SK-N-SH (cell line): ENCODE measurements around the gene PLA2G5. TPM values are rescaled to one million over a fixed set of nuclear protein-coding genes. Genes with fewer than 3 reads are reported as not detected.

Experiments used
- CTCF ChIA-PET: fragments of 300-600, 350-600 bp; formaldehyde crosslinking; extraction: SDS; loops from one replicate; lab custom pipeline; 2021; lab: Yijun Ruan, JAX
- POLR2A ChIA-PET: fragments of 350-600 bp; sonication (Branson Sonifier 250); formaldehyde crosslinking; extraction: SDS; loops from one replicate; lab custom pipeline; 2020; ENCODE audit warnings: antibody characterized with exemption, inconsistent platforms; lab: Yijun Ruan, JAX
- DNase-seq: peaks from one replicate; pipeline ENCODE4 v3.0.0; 2012
- H2AFZ ChIP-seq: fragments of 200-600 bp; sonication (generic); 2 replicates; pipeline ENCODE4 v1.8.1; 2016; ENCODE audit warnings: antibody characterized with exemption, mild to moderate bottlenecking, low read depth
- H3F3A ChIP-seq: fragments of 200-600 bp; sonication (generic); replicated peaks from 2 replicates; pipeline ENCODE3; 2016; ENCODE audit warnings: antibody characterized with exemption, mild to moderate bottlenecking; ENCODE audit not compliant: insufficient read depth
- H3K27ac ChIP-seq, 2 experiments: fragments of 200-500 bp in 1 of 2; fragments of 200-600 bp in 1 of 2; sonication (Bioruptor generic) in 1 of 2; sonication (generic), shearing (Covaris generic) in 1 of 2; 2 replicates each; pipeline versions ENCODE4 v1.5.1 to v1.6.1; 2014 to 2016; ENCODE audit warnings: low read depth in 2 of 2, inconsistent platforms in 1 of 2, low read length in 1 of 2, mild to moderate bottlenecking in 1 of 2, mixed read lengths in 1 of 2
- H3K27me3 ChIP-seq: fragments of 200-600 bp; sonication (generic), shearing (Covaris generic); 2 replicates; pipeline ENCODE4 v1.6.1; 2016; ENCODE audit warnings: mixed run types; ENCODE audit not compliant: insufficient read depth
- H3K36me3 ChIP-seq, 2 experiments: fragments of 200-500 bp in 1 of 2; fragments of 200-600 bp in 1 of 2; sonication (Bioruptor generic) in 1 of 2; sonication (generic) in 1 of 2; replicated peaks in 1 of 2; 2 replicates each; pipeline versions ENCODE3 to v1.5.1; 2014 to 2016; ENCODE audit warnings: low read length in 1 of 2, mild to moderate bottlenecking in 1 of 2; ENCODE audit not compliant: insufficient read depth in 2 of 2, control insufficient read depth in 1 of 2
- H3K4me1 ChIP-seq, 2 experiments: fragments of 200-500 bp in 1 of 2; fragments of 200-600 bp in 1 of 2; sonication (Bioruptor generic) in 1 of 2; sonication (generic), shearing (Covaris generic) in 1 of 2; 2 replicates each; pipeline versions ENCODE4 v1.5.1 to v1.6.1; 2014 to 2016; ENCODE audit warnings: low read depth in 1 of 2, low read length in 1 of 2, mixed run types in 1 of 2; ENCODE audit not compliant: insufficient read depth in 2 of 2, control insufficient read depth in 1 of 2
- H3K4me2 ChIP-seq: fragments of 200-600 bp; sonication (generic), shearing (Covaris generic); 2 replicates; pipeline ENCODE4 v1.6.1; 2017; ENCODE audit warnings: mixed run types
- H3K4me3 ChIP-seq, 2 experiments: fragments of 200-500 bp in 1 of 2; fragments of 200-600 bp in 1 of 2; sonication (Bioruptor generic) in 1 of 2; sonication (generic), shearing (Covaris generic) in 1 of 2; 2 replicates each; pipeline versions ENCODE4 v1.5.1 to v1.8.1; 2014 to 2016; ENCODE audit warnings: low read depth in 2 of 2, inconsistent platforms in 1 of 2, low read length in 1 of 2, mild to moderate bottlenecking in 1 of 2, mixed read lengths in 1 of 2, moderate library complexity in 1 of 2
- H3K79me2 ChIP-seq: fragments of 200-600 bp; sonication (generic); 2 replicates; pipeline ENCODE4 v1.8.1; 2017; ENCODE audit warnings: mild to moderate bottlenecking; ENCODE audit not compliant: insufficient read depth
- H3K9ac ChIP-seq: fragments of 200-600 bp; sonication (generic); 2 replicates; pipeline ENCODE4 v1.6.1; 2017; ENCODE audit warnings: mixed run types
- H3K9me2 ChIP-seq: fragments of 200-600 bp; sonication (generic); 2 replicates; pipeline ENCODE4 v1.6.1; 2017; ENCODE audit warnings: mixed run types
- H3K9me3 ChIP-seq: fragments of 200-600 bp; sonication (generic); 2 replicates; pipeline ENCODE4 v1.6.1; 2017; ENCODE audit warnings: mixed run types, mild to moderate bottlenecking, moderate library complexity
- H4K20me1 ChIP-seq: fragments of 200-600 bp; sonication (generic); 2 replicates; pipeline ENCODE4 v1.6.1; 2017; ENCODE audit warnings: mild to moderate bottlenecking, mixed run types; ENCODE audit not compliant: insufficient read depth
- CHD2 ChIP-seq: fragments of 150-350 bp; IDR thresholded peaks from 2 replicates; pipeline ENCODE4 v1.6.1; 2018; ENCODE audit warnings: low read length; ENCODE audit not compliant: partially characterized antibody
- ELF1 ChIP-seq: IDR thresholded peaks from 2 replicates; pipeline ENCODE4 v1.4.0; 2012
- EP300 ChIP-seq, 2 experiments: IDR thresholded peaks; 2 replicates each; pipeline versions ENCODE4 v1.4.0 to v1.6.1; 2012; ENCODE audit warnings: borderline replicate concordance in 1 of 2, low read depth in 1 of 2, low read length in 1 of 2
- EZH2phosphoT487 ChIP-seq: fragments of 200-600 bp; sonication (generic); IDR thresholded peaks from 2 replicates; pipeline ENCODE4 v1.6.1; 2017; ENCODE audit warnings: low read depth, mixed run types, mild to moderate bottlenecking, antibody characterized with exemption, moderate library complexity, borderline replicate concordance
- FOSL2 ChIP-seq: IDR thresholded peaks from 2 replicates; pipeline ENCODE4 v1.4.0; 2012; ENCODE audit warnings: low read depth, mild to moderate bottlenecking, moderate library complexity, borderline replicate concordance
- FOXJ3 ChIP-seq: sonication (generic); formaldehyde crosslinking; IDR thresholded peaks from 2 replicates; pipeline ENCODE4 v1.5.1; 2020; ENCODE audit warnings: mild to moderate bottlenecking, missing genetic modification reagents
- FOXM1 ChIP-seq: IDR thresholded peaks from 2 replicates; pipeline ENCODE4 v1.4.0; 2012; ENCODE audit warnings: low read depth, mild to moderate bottlenecking
- GATA2 ChIP-seq: sonication (generic); formaldehyde crosslinking; IDR thresholded peaks from 2 replicates; pipeline ENCODE4 v1.5.0; 2020; ENCODE audit warnings: mild to moderate bottlenecking, missing genetic modification reagents
- MEF2A ChIP-seq: IDR thresholded peaks from 2 replicates; pipeline ENCODE4 v1.4.0; 2012; ENCODE audit warnings: low read depth, borderline replicate concordance
- MXI1 ChIP-seq: IDR thresholded peaks from 2 replicates; pipeline ENCODE4 v1.6.1; 2012; ENCODE audit warnings: mild to moderate bottlenecking, low read depth, low read length, improper control_type of control experiment
- POLR2AphosphoS5 ChIP-seq: IDR thresholded peaks from 2 replicates; pipeline ENCODE4 v1.6.1; 2012; ENCODE audit warnings: low read depth, low read length
- RCOR1 ChIP-seq: fragments of 150-350 bp; IDR thresholded peaks from 2 replicates; pipeline ENCODE4 v1.6.1; 2017; ENCODE audit warnings: antibody characterized with exemption, low read length
- SMC3 ChIP-seq: IDR thresholded peaks from 2 replicates; pipeline ENCODE4 v1.6.1; 2012; ENCODE audit warnings: low read depth, low read length, improper control_type of control experiment
- TCF12 ChIP-seq: IDR thresholded peaks from 2 replicates; pipeline ENCODE4 v1.4.0; 2012
- TEAD4 ChIP-seq: IDR thresholded peaks from 2 replicates; pipeline ENCODE4 v1.4.0; 2012; ENCODE audit warnings: mild to moderate bottlenecking, borderline replicate concordance; ENCODE audit not compliant: insufficient read depth
- YY1 ChIP-seq: IDR thresholded peaks from 2 replicates; pipeline ENCODE4 v1.4.0; 2012; ENCODE audit warnings: low read depth, mild to moderate bottlenecking
- WGBS: methylation state at CpG from one replicate; pipeline ENCODE4 v1.1.6; 2017; ENCODE audit warnings: low lambda C conversion rate; 5-methylcytosine and 5-hydroxymethylcytosine counted together
- polyA plus RNA-seq, 3 experiments: library from polyadenylated mRNA; depleted of rRNA; stranded (reverse); fragments of >200 nt; gene quantifications; 2 replicates each; pipeline ENCODE4 v1.2.3, GENCODE V29; 2012
- TF ChIP-seq, protein P1 (sequence below): fragments of 200-600 bp; sonication (generic); IDR thresholded peaks from 2 replicates; pipeline ENCODE4 v1.6.1; 2017; ENCODE audit warnings: antibody characterized with exemption, mild to moderate bottlenecking, moderate library complexity
- TF ChIP-seq, protein P2 (sequence below): fragments of 150-350 bp; IDR thresholded peaks from 2 replicates; pipeline ENCODE4 v1.6.1; 2016; ENCODE audit warnings: mild to moderate bottlenecking, low read depth, low read length

Gene PLA2G5
- polyA plus RNA-seq, 1 of the 3 experiments (the other 2 are of a cell fraction): not detected

DNA sequence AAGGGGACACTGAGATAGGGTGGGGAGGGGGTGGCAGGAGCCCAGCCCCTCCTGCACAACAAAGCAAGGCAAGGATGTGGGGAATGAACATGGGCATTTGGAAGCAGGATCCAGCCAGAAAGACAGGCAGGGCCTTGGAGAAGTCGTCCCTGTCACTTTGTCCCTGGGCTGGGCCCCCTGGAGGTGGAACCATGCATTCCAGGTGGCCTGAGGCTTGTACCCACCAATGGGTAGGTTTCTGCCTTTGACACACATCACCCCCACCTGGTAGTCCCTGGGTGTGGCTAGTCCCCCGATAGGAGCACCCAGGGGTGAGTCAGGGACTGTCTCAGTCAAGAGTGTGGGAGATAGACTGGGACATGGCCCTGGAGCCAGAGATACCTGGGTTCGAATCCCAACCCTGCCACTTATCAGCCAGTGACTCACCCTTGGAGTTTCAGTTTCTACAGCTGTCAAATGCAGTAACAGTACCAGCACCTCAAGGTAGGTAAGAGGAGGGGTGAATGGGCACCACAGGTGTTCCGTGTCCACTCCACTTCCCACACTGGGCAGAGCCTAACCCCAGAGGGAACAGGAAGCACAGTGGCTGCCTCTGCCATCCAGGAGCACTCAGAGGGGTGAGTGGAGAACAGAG is 39.3 kb downstream of the PLA2G5 start:
- Histone ChIP-seq H3F3A (no peaks in the 10 kb centered on the region), H3K36me3 (no peaks in the 10 kb centered on the region), H3K79me2 (no peaks in the 10 kb centered on the region)
- CTCF ChIA-PET: interaction anchor here (1.3 kb wide), 1 partner anchor 187 kb away, joined by 3 read pairs; no protein-coding TSS in a partner anchor
- TF ChIP-seq FOSL2 (no peak), ELF1 (no peak), FOXJ3 (CRISPR knock-in tag) (no peak), EP300 (IDR thresholded peaks at IDR 0.05; ENCODE audit: borderline replicate concordance in 1 of 2, low read depth in 1 of 2, low read length in 1 of 2) (no peak), POLR2AphosphoS5 (no peak), GATA2 (CRISPR knock-in tag) (no peak), RCOR1 (no peak), YY1 (no peak), SMC3 (no peak), MXI1 (no peak), CHD2 (no peak), TCF12 (no peak), MEF2A (no peak), EZH2phosphoT487 (no peak), TEAD4 (no peak), FOXM1 (no peak)
- TF ChIP-seq, protein P1, sequence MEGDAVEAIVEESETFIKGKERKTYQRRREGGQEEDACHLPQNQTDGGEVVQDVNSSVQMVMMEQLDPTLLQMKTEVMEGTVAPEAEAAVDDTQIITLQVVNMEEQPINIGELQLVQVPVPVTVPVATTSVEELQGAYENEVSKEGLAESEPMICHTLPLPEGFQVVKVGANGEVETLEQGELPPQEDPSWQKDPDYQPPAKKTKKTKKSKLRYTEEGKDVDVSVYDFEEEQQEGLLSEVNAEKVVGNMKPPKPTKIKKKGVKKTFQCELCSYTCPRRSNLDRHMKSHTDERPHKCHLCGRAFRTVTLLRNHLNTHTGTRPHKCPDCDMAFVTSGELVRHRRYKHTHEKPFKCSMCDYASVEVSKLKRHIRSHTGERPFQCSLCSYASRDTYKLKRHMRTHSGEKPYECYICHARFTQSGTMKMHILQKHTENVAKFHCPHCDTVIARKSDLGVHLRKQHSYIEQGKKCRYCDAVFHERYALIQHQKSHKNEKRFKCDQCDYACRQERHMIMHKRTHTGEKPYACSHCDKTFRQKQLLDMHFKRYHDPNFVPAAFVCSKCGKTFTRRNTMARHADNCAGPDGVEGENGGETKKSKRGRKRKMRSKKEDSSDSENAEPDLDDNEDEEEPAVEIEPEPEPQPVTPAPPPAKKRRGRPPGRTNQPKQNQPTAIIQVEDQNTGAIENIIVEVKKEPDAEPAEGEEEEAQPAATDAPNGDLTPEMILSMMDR: no peak
- TF ChIP-seq, protein P2, sequence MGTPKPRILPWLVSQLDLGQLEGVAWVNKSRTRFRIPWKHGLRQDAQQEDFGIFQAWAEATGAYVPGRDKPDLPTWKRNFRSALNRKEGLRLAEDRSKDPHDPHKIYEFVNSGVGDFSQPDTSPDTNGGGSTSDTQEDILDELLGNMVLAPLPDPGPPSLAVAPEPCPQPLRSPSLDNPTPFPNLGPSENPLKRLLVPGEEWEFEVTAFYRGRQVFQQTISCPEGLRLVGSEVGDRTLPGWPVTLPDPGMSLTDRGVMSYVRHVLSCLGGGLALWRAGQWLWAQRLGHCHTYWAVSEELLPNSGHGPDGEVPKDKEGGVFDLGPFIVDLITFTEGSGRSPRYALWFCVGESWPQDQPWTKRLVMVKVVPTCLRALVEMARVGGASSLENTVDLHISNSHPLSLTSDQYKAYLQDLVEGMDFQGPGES: no peak
- TF ChIP-seq, all 33 proteins: peak for 0
- Histone ChIP-seq H3K9ac (no peak overlapping the region), H3K27me3 (no peaks in the 10 kb centered on the region), H3K9me2 (no peaks in the 10 kb centered on the region), H3K4me3 (no peak overlapping the region), H2AFZ (no peak overlapping the region), H3K4me1 (no peaks in the 10 kb centered on the region), H3K27ac (no peak overlapping the region), H3K4me2 (no peak overlapping the region), H4K20me1 (no peaks in the 10 kb centered on the region), H3K9me3 (no peaks in the 10 kb centered on the region)
- POLR2A ChIA-PET: no interaction called here
- no peak for DNase-seq
- WGBS: 45% methylated on average over 3 of the region's 4 CpGs
